Activated B cell treated with CpG ODN at 0.5 μM for 24 hours (primary cell): ENCODE measurements around the gene ASIC5. TPM values are rescaled to one million over a fixed set of nuclear protein-coding genes. Genes with fewer than 3 reads are reported as not detected.
"Not testable (repeated sequence)": the region's sequence is repeated elsewhere in the genome, so short reads cannot be mapped to it uniquely, and the experiment has no call there.

ENCODE experiments used
- ATAC-seq: fragments of 200-7000 bp; cut with Tn5 transposase; one replicate; pipeline ENCODE4 v1.10.0; 2021; ENCODE audit warnings: low read depth, mild to moderate bottlenecking, moderate library complexity
- CTCF ChIA-PET: fragments of 350-600 bp; sonication (Branson Sonifier 250); formaldehyde crosslinking; loops from one replicate; lab custom pipeline; 2021; ENCODE audit warnings: antibody characterized with exemption; lab: Charles Lee
- POLR2A ChIA-PET: fragments of 350-600 bp; sonication (Branson Sonifier 250); formaldehyde crosslinking; loops from one replicate; lab custom pipeline; 2021; ENCODE audit warnings: antibody characterized with exemption; lab: Charles Lee
- DNase-seq: peaks from one replicate; pipeline ENCODE4 v3.0.0; 2022
- H3K27ac Mint-ChIP-seq: one replicate; pipeline ENCODE4 v1.8.0; 2020; ENCODE audit warnings: mixed read lengths
- H3K27me3 Mint-ChIP-seq: one replicate; pipeline ENCODE4 v1.8.0; 2021; ENCODE audit warnings: mixed read lengths
- H3K36me3 Mint-ChIP-seq: one replicate; pipeline ENCODE4 v1.8.0; 2021; ENCODE audit warnings: low read depth, mixed read lengths
- H3K4me1 Mint-ChIP-seq: one replicate; pipeline ENCODE4 v1.8.0; 2021; ENCODE audit warnings: mixed read lengths
- H3K4me3 Mint-ChIP-seq: one replicate; pipeline ENCODE4 v1.8.0; 2020; ENCODE audit warnings: mild to moderate bottlenecking, mixed read lengths
- H3K9me3 Mint-ChIP-seq: one replicate; pipeline ENCODE4 v1.8.0; 2020; ENCODE audit warnings: mixed read lengths
- CTCF ChIP-seq: fragments of 200-600 bp; IDR thresholded peaks from one replicate; pipeline ENCODE4 v1.8.0; 2022; ENCODE audit warnings: antibody characterized with exemption, mild to moderate bottlenecking
- intact Hi-C: fragments of 100-400 bp; cut with micrococcal nuclease; formaldehyde crosslinking; loops from one replicate; pipeline ENCODE4 v1.15.1; 2024
- total RNA-seq: library from RNA; stranded (reverse); gene quantifications from 2 replicates; pipeline ENCODE4 v1.2.3, GENCODE V29; 2022

Gene ASIC5
- total RNA-seq, 1 donor from 2014 or later = not detected

- H3K4me1 Mint-ChIP-seq = no peaks in the 10 kb centered on the region
- ATAC-seq (no peak), DNase-seq (no peak)
- ChIA-PET CTCF (no interaction called here), POLR2A (no interaction called here)
- H3K27ac Mint-ChIP-seq = no peak overlapping the region
- intact Hi-C loops = no loop called here
- no peaks in the 10 kb centered on the region for H3K27me3 Mint-ChIP-seq
- H3K9me3 Mint-ChIP-seq = no peaks in the 10 kb centered on the region
- no peak for TF ChIP-seq CTCF
- H3K4me3 Mint-ChIP-seq = no peak overlapping the region
- H3K36me3 Mint-ChIP-seq = no peaks in the 10 kb centered on the region
Measured at GRCh38 chr4:155799116-155799793, 66.8 kb downstream of the ASIC5 start.

- H3K27me3 Mint-ChIP-seq, H3K9me3 Mint-ChIP-seq, CTCF ChIA-PET: not testable (repeated sequence)
Measured at GRCh38 chr4:155797581-155797980, 68.5 kb downstream of the ASIC5 start.

GRCh38 chr4:155795991-155796390, 70.1 kb downstream of the ASIC5 start:
- CTCF ChIA-PET = interaction anchor here (0.6 to 0.9 kb wide), 2 partner anchors 38 to 280 kb away, joined by 3 read pairs; no protein-coding TSS in a partner anchor
- no peak for DNase-seq
- no peak overlapping the region for H3K27ac Mint-ChIP-seq
- H3K4me1 Mint-ChIP-seq = no peaks in the 10 kb centered on the region
- intact Hi-C loops = no loop called here
- ATAC-seq = no peak
- no peaks in the 10 kb centered on the region for H3K36me3 Mint-ChIP-seq
- H3K4me3 Mint-ChIP-seq = no peak overlapping the region
- POLR2A ChIA-PET = no interaction called here
- H3K9me3 Mint-ChIP-seq = no peaks in the 10 kb centered on the region
- no peaks in the 10 kb centered on the region for H3K27me3 Mint-ChIP-seq
- TF ChIP-seq CTCF = no peak

More at GRCh38 chr4:155797581-155797980, 68.5 kb downstream of the ASIC5 start:
- H3K36me3 Mint-ChIP-seq, DNase-seq, intact Hi-C loops, H3K27ac Mint-ChIP-seq, POLR2A ChIA-PET, ATAC-seq, H3K4me1 Mint-ChIP-seq, H3K4me3 Mint-ChIP-seq: not testable (repeated sequence)

GRCh38 chr4:155794589-155795236, 71.4 kb downstream of the ASIC5 start:
- no peaks in the 10 kb centered on the region for H3K36me3 Mint-ChIP-seq
- no peak overlapping the region for H3K27ac Mint-ChIP-seq
- no peak for DNase-seq
- ATAC-seq = no peak
- ChIA-PET CTCF (no interaction called here), POLR2A (no interaction called here)
- no peaks in the 10 kb centered on the region for H3K9me3 Mint-ChIP-seq
- no peaks in the 10 kb centered on the region for H3K27me3 Mint-ChIP-seq
- no peak overlapping the region for H3K4me3 Mint-ChIP-seq
- no peak for TF ChIP-seq CTCF
- no peaks in the 10 kb centered on the region for H3K4me1 Mint-ChIP-seq
- intact Hi-C loops = no loop called here

- ChIA-PET POLR2A (no interaction called here), CTCF (no interaction called here)
- intact Hi-C loops = loop anchor here (5.0 kb wide), 3 partner anchors 258 to 1153 kb away; no protein-coding TSS in a partner anchor
Measured at GRCh38 chr4:155789982-155790381, 76.1 kb downstream of the ASIC5 start.

More at GRCh38 chr4:155789982-155790381, 76.1 kb downstream of the ASIC5 start:
- Mint-ChIP-seq H3K4me1 (no peaks in the 10 kb centered on the region), H3K27me3 (no peaks in the 10 kb centered on the region), H3K9me3 (no peaks in the 10 kb centered on the region), H3K4me3 (no peak overlapping the region), H3K36me3 (no peaks in the 10 kb centered on the region), H3K27ac (no peak overlapping the region)
- TF ChIP-seq CTCF = no peak
- ATAC-seq (no peak), DNase-seq (no peak)
